HepG2 (cell line): ENCODE measurements around the gene DDR1. TPM values are rescaled to one million over a fixed set of nuclear protein-coding genes. Genes with fewer than 3 reads are reported as not detected.
A peak's percentile ranks its signal among the peaks of the same experiment; 100 is the strongest.

Experiments
- IRF2 ChIP-seq: IDR thresholded peaks from 2 replicates; pipeline ENCODE4 v1.6.1; 2018; ENCODE audit warnings: missing genetic modification reagents, missing compliant biosample characterization
- KMT2A ChIP-seq: sonication (generic); formaldehyde crosslinking; IDR thresholded peaks from 2 replicates; pipeline ENCODE4 v1.4.0; 2020; ENCODE audit warnings: missing genetic modification reagents
- NFYC ChIP-seq: IDR thresholded peaks from 2 replicates; pipeline ENCODE4 v1.6.1; 2016; ENCODE audit warnings: missing genetic modification reagents, missing compliant biosample characterization
- RBM22 ChIP-seq: fragments of 200-400 bp; formaldehyde crosslinking; optimal IDR thresholded peaks from 2 replicates; pipeline ENCODE3; 2017; ENCODE audit warnings: mild to moderate bottlenecking, low read length, moderate library complexity
- SMAD1 ChIP-seq: sonication (generic); formaldehyde crosslinking; IDR thresholded peaks from 2 replicates; pipeline ENCODE4 v1.4.0; 2020; ENCODE audit warnings: missing genetic modification reagents, low read depth, mild to moderate bottlenecking, borderline replicate concordance
- TCF7 ChIP-seq: sonication (generic); IDR thresholded peaks from 2 replicates; pipeline ENCODE4 v1.6.1; 2016; ENCODE audit warnings: antibody characterized with exemption, low read depth
- TSC22D2 ChIP-seq: sonication (generic); formaldehyde crosslinking; IDR thresholded peaks from 2 replicates; pipeline ENCODE4 v1.5.1; 2020; ENCODE audit warnings: missing genetic modification reagents, mild to moderate bottlenecking, borderline replicate concordance
- ZNF264 ChIP-seq: sonication (generic); formaldehyde crosslinking; IDR thresholded peaks from 2 replicates; pipeline ENCODE4 v1.4.0; 2020; ENCODE audit warnings: missing genetic modification reagents
- ZNF33B ChIP-seq: sonication (generic); formaldehyde crosslinking; IDR thresholded peaks from 2 replicates; pipeline ENCODE4 v1.5.1; 2020; ENCODE audit warnings: mild to moderate bottlenecking, missing genetic modification reagents
- ZNF382 ChIP-seq: sonication (generic); formaldehyde crosslinking; IDR thresholded peaks from 2 replicates; pipeline ENCODE4 v1.5.0; 2020; ENCODE audit warnings: missing genetic modification reagents, mild to moderate bottlenecking, borderline replicate concordance
- ZNF432 ChIP-seq: sonication (generic); formaldehyde crosslinking; IDR thresholded peaks from 2 replicates; pipeline ENCODE4 v1.5.0; 2020; ENCODE audit warnings: missing genetic modification reagents, mild to moderate bottlenecking, borderline replicate concordance
- ZNF496 ChIP-seq: sonication (generic); formaldehyde crosslinking; IDR thresholded peaks from 2 replicates; pipeline ENCODE4 v1.8.1; 2023; ENCODE audit warnings: mild to moderate bottlenecking, moderate library complexity, missing genetic modification reagents; ENCODE audit not compliant: insufficient replicate concordance
- ZNF546 ChIP-seq: sonication (generic); formaldehyde crosslinking; conservative IDR thresholded peaks from 2 replicates; pipeline ENCODE4 v1.8.1; 2023; ENCODE audit warnings: mild to moderate bottlenecking, missing genetic modification reagents
- ZNF781 ChIP-seq: sonication (generic); formaldehyde crosslinking; IDR thresholded peaks from 2 replicates; pipeline ENCODE4 v1.5.1; 2020; ENCODE audit warnings: borderline replicate concordance, mild to moderate bottlenecking, missing genetic modification reagents; ENCODE audit errors: not compliant biosample characterization
- ZSCAN29 ChIP-seq: sonication (generic); formaldehyde crosslinking; conservative IDR thresholded peaks from 2 replicates; pipeline ENCODE4 v1.4.0; 2020; ENCODE audit warnings: mild to moderate bottlenecking, missing genetic modification reagents
- ZZZ3 ChIP-seq: sonication (generic); formaldehyde crosslinking; IDR thresholded peaks from 2 replicates; pipeline ENCODE4 v1.4.0; 2020; ENCODE audit warnings: missing genetic modification reagents, mild to moderate bottlenecking, borderline replicate concordance
- polyA plus RNA-seq, 8 experiments: library from polyadenylated mRNA; depleted of rRNA in 3 of 8; stranded (reverse) in 7 of 8; unstranded in 1 of 8; fragments of >200 nt; fragmentation: Illumina TruSeq in 4 of 8; extraction: Trizol in 4 of 8; gene quantifications; 2 replicates each; pipeline versions ENCODE4 v1.2.1 to v1.2.3, GENCODE V29; 2011 to 2016; ENCODE audit warnings: low read depth in 4 of 8, missing spikeins in 1 of 8, mixed read lengths in 1 of 8; ENCODE audit not compliant: insufficient read depth in 1 of 8
- total RNA-seq, 5 experiments: library from RNA; depleted of rRNA; stranded (reverse); fragments of >200 nt; fragmentation: Illumina TruSeq; extraction: Trizol; gene quantifications; 2 replicates each; pipeline ENCODE4 v1.2.3, GENCODE V29; 2016; ENCODE audit warnings: low read depth in 1 of 5
- TF ChIP-seq, protein P1 (sequence below): sonication (generic); formaldehyde crosslinking; IDR thresholded peaks from 2 replicates; pipeline ENCODE4 v1.4.0; 2020; ENCODE audit warnings: mild to moderate bottlenecking, missing genetic modification reagents
- TF ChIP-seq, protein P2 (sequence below): sonication (generic); formaldehyde crosslinking; IDR thresholded peaks from 2 replicates; pipeline ENCODE4 v1.5.1; 2020; ENCODE audit warnings: missing genetic modification reagents, mild to moderate bottlenecking, borderline replicate concordance
- TF ChIP-seq, protein P3 (sequence below): sonication (generic); formaldehyde crosslinking; IDR thresholded peaks from 2 replicates; pipeline ENCODE4 v1.5.1; 2020; ENCODE audit warnings: missing genetic modification reagents, mild to moderate bottlenecking, borderline replicate concordance
- TF ChIP-seq, protein P4 (sequence below): sonication (generic); formaldehyde crosslinking; IDR thresholded peaks from 2 replicates; pipeline ENCODE4 v1.4.0; 2020; ENCODE audit warnings: mild to moderate bottlenecking, missing genetic modification reagents
- TF ChIP-seq, protein P5 (sequence below): sonication (generic); formaldehyde crosslinking; IDR thresholded peaks from 2 replicates; pipeline ENCODE4 v1.8.0; 2023; ENCODE audit warnings: mild to moderate bottlenecking, missing genetic modification reagents
- TF ChIP-seq, protein P6 (sequence below): sonication (generic); formaldehyde crosslinking; IDR thresholded peaks from 2 replicates; pipeline ENCODE4 v1.8.1; 2023; ENCODE audit warnings: mild to moderate bottlenecking, missing genetic modification reagents

Gene DDR1
- total and polyA plus RNA-seq, 2 of the 13 experiments (the other 11 are each of a cell fraction or from before 2014, with no cell fraction given): 16.7 to 20.2 TPM

DNA sequence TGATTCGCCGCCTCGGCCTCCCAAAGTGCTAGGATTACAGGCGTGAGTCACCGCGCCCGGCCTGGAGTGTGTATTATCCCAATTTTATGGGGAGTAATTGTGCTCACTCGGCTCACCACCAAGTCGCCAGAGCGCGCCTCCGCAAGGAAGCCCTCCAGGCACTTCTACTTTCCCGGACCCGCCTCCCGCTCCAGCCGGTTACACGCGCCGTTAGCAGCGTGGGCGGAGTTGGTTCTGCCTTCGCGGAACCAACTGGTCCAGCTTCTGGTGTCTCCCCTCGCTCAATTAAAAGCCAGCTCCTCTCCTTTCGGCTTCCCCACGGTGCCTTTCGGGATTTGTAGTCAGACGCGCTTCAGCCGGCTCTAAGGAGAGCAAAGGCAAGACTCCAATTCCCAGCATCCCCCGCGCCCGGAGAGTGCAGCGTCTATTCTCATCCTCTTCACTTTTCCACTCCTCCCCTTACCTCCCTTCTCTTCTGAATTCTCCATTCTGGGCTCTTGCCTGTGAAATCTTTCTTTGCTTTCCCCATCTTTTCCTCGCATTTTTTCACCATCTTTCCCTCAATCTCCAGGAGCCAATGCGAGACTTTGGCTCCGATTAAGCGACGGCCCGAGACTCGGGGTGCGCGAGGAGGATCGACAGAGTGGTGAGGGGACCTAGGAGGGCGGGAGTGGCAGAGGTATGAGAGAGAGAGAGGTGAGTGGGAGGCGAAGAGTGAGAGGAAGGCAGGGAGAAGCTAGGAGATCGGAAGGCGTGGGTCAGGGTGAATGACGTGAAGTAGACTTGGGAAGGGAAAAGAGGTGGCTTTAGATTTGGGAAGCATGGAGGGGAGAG, 23.7 kb downstream of the DDR1 start, which contains the start of gene GTF2H4 (continued):
- TF ChIP-seq, protein P1, sequence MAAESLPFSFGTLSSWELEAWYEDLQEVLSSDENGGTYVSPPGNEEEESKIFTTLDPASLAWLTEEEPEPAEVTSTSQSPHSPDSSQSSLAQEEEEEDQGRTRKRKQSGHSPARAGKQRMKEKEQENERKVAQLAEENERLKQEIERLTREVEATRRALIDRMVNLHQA (CRISPR knock-in tag): no peak
- TF ChIP-seq ZNF33B: no peak; the same call in 1 of the 2 replicates
- no peak for TF ChIP-seq ZNF432
- no peak for TF ChIP-seq ZNF496 (CRISPR knock-in tag)
- TF ChIP-seq, protein P2, sequence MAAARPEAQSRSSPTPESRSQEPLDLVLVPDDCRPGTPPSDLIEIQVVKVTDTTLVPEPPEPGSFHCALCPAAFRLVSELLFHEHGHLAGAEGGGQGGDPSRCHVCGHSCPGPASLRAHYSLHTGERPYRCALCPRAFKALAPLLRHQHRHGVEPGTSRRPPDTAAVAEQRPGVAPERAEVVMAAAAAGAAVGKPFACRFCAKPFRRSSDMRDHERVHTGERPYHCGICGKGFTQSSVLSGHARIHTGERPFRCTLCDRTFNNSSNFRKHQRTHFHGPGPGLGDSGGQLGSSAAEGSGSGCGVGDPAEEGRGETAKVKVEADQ (CRISPR knock-in tag): no peak; the same call in 1 of the 2 replicates
- TF ChIP-seq RBM22: peak; percentile 89
- TF ChIP-seq, protein P3, sequence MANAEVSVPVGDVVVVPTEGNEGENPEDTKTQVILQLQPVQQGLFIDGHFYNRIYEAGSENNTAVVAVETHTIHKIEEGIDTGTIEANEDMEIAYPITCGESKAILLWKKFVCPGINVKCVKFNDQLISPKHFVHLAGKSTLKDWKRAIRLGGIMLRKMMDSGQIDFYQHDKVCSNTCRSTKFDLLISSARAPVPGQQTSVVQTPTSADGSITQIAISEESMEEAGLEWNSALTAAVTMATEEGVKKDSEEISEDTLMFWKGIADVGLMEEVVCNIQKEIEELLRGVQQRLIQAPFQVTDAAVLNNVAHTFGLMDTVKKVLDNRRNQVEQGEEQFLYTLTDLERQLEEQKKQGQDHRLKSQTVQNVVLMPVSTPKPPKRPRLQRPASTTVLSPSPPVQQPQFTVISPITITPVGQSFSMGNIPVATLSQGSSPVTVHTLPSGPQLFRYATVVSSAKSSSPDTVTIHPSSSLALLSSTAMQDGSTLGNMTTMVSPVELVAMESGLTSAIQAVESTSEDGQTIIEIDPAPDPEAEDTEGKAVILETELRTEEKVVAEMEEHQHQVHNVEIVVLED: peak; percentile 65; the same call in 1 of the 2 replicates
- TF ChIP-seq ZSCAN29: peak; percentile 67; the same call in 1 of the 2 replicates
- TF ChIP-seq ZNF264 (CRISPR knock-in tag): no peak
- 0 out of 2 replicates have a peak, but pooled peaks have one; percentile 34 for TF ChIP-seq SMAD1 (CRISPR knock-in tag)
- TF ChIP-seq TSC22D2: no peak
- TF ChIP-seq ZZZ3 (CRISPR knock-in tag): peak; percentile 97
- TF ChIP-seq, protein P4, sequence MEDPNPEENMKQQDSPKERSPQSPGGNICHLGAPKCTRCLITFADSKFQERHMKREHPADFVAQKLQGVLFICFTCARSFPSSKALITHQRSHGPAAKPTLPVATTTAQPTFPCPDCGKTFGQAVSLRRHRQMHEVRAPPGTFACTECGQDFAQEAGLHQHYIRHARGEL (CRISPR knock-in tag): no peak
- TF ChIP-seq ZNF546: peak; percentile 82; the same call in 1 of the 2 replicates
- peak; percentile 58 for TF ChIP-seq NFYC (CRISPR knock-in tag)
- peak; percentile 38; the same call in 1 of the 2 replicates for TF ChIP-seq TCF7
- peak; percentile 99 for TF ChIP-seq IRF2 (CRISPR knock-in tag)
- TF ChIP-seq, protein P5, sequence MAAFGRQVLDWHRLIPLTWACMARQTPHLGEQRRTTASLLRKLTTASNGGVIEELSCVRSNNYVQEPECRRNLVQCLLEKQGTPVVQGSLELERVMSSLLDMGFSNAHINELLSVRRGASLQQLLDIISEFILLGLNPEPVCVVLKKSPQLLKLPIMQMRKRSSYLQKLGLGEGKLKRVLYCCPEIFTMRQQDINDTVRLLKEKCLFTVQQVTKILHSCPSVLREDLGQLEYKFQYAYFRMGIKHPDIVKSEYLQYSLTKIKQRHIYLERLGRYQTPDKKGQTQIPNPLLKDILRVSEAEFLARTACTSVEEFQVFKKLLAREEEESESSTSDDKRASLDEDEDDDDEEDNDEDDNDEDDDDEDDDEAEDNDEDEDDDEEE (CRISPR knock-in tag): peak; percentile 23; the same call in 1 of the 2 replicates
- TF ChIP-seq, protein P6, sequence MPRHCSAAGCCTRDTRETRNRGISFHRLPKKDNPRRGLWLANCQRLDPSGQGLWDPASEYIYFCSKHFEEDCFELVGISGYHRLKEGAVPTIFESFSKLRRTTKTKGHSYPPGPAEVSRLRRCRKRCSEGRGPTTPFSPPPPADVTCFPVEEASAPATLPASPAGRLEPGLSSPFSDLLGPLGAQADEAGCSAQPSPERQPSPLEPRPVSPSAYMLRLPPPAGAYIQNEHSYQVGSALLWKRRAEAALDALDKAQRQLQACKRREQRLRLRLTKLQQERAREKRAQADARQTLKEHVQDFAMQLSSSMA: no peak; the same call in 1 of the 2 replicates
- peak; percentile 59 for TF ChIP-seq ZNF781 (CRISPR knock-in tag)
- peak; percentile 93 for TF ChIP-seq KMT2A
- no peak for TF ChIP-seq ZNF382 (CRISPR knock-in tag)
